B cell (primary cell): ENCODE data around the gene TAGLN2. TPM values are rescaled to one million over a fixed set of nuclear protein-coding genes. Genes with fewer than 3 reads are reported as not detected.

Source experiments
- ATAC-seq: fragments of 200-7000 bp; cut with Tn5 transposase; one replicate; pipeline ENCODE4 v1.10.0; 2021; ENCODE audit warnings: low read depth, mild to moderate bottlenecking, moderate number of reproducible peaks, moderate library complexity
- CTCF ChIA-PET: fragments of 350-600 bp; sonication (Branson Sonifier 250); formaldehyde crosslinking; loops from one replicate; lab custom pipeline; 2021; ENCODE audit warnings: antibody characterized with exemption, inconsistent platforms; lab: Charles Lee
- POLR2A ChIA-PET: fragments of 350-600 bp; sonication (Branson Sonifier 250); formaldehyde crosslinking; loops from one replicate; lab custom pipeline; 2021; ENCODE audit warnings: antibody characterized with exemption; lab: Charles Lee
- DNase-seq: peaks from one replicate; pipeline ENCODE4 v3.0.0; 2013
- H2AFZ ChIP-seq: 2 replicates; pipeline ENCODE4 v1.6.1; 2012; ENCODE audit warnings: mild to moderate bottlenecking, low read depth, low read length; ENCODE audit not compliant: insufficient read depth, poor library complexity, severe bottlenecking
- H3K27ac ChIP-seq, 2 donors: 1 replicate in 1 of 2; 2 replicates in 1 of 2; pipeline ENCODE4 v1.5.1; 2012 to 2013; ENCODE audit warnings: low read length in 2 of 2, mild to moderate bottlenecking in 2 of 2, moderate library complexity in 1 of 2
- H3K27me3 ChIP-seq, 4 experiments: fragments of 200-600 bp in 1 of 4; sonication (generic) in 1 of 4; replicated peaks in 1 of 4; 1 replicate in 2 of 4; 2 replicates in 2 of 4; pipeline versions ENCODE4 v1.6.1 to v1.7.0; 2013 to 2016; ENCODE audit warnings: low read length in 3 of 4, mild to moderate bottlenecking in 2 of 4, mixed read lengths in 1 of 4, moderate library complexity in 1 of 4; ENCODE audit not compliant: insufficient read depth in 4 of 4, control insufficient read depth in 3 of 4; ENCODE audit errors: control extremely low read depth in 1 of 4
- H3K36me3 ChIP-seq, 2 experiments: replicated peaks in 1 of 2; 1 replicate in 1 of 2; 2 replicates in 1 of 2; pipeline versions ENCODE4 v1.6.1 to v1.7.1; 2013; ENCODE audit warnings: low read length in 1 of 2; ENCODE audit not compliant: insufficient read depth in 2 of 2, control insufficient read depth in 1 of 2; ENCODE audit errors: control extremely low read depth in 1 of 2, extremely low read depth in 1 of 2
- H3K4me1 ChIP-seq, 2 donors: fragments of 200-600 bp in 1 of 2; sonication (generic) in 1 of 2; 1 replicate in 1 of 2; 2 replicates in 1 of 2; pipeline versions ENCODE4 v1.5.1 to v1.6.1; 2013 to 2017; ENCODE audit warnings: low read length in 2 of 2; ENCODE audit not compliant: control insufficient read depth in 2 of 2, insufficient read depth in 2 of 2
- H3K4me2 ChIP-seq: replicated peaks from 2 replicates; pipeline ENCODE3; 2012; ENCODE audit warnings: mild to moderate bottlenecking, low read depth, low read length; ENCODE audit not compliant: poor library complexity, severe bottlenecking
- H3K4me3 ChIP-seq, 5 experiments: fragments of 200-600 bp in 1 of 5; sonication (generic) in 1 of 5; 1 replicate in 3 of 5; 2 replicates in 2 of 5; pipeline versions ENCODE4 v1.5.1 to v1.7.0; 2011 to 2016; ENCODE audit warnings: low read length in 4 of 5, mild to moderate bottlenecking in 4 of 5, low read depth in 2 of 5, control low read depth in 1 of 5, moderate library complexity in 1 of 5; ENCODE audit not compliant: insufficient read depth in 1 of 5; ENCODE audit errors: control extremely low read depth in 1 of 5, extremely low read depth in 1 of 5
- H3K79me2 ChIP-seq: fragments of 200-600 bp; sonication (generic); one replicate; pipeline ENCODE4 v1.6.0; 2016; ENCODE audit warnings: low read length; ENCODE audit not compliant: control insufficient read depth, insufficient read depth
- H3K9ac ChIP-seq: fragments of 200-600 bp; sonication (generic); 2 replicates; pipeline ENCODE4 v1.6.1; 2017; ENCODE audit warnings: mild to moderate bottlenecking, low read length, moderate library complexity
- H3K9me3 ChIP-seq, 3 donors: one replicate each; pipeline versions ENCODE4 v1.6.1 to v1.7.1; 2013; ENCODE audit warnings: low read length in 2 of 3; ENCODE audit not compliant: control insufficient read depth in 2 of 3, insufficient read depth in 1 of 3; ENCODE audit errors: control extremely low read depth in 1 of 3
- H4K20me1 ChIP-seq: 2 replicates; pipeline ENCODE4 v1.6.0; 2012; ENCODE audit warnings: mild to moderate bottlenecking, low read length; ENCODE audit not compliant: insufficient read depth, control insufficient read depth, poor library complexity, severe bottlenecking
- H3K27ac Mint-ChIP-seq: one replicate; pipeline ENCODE4 v1.8.0; 2021; ENCODE audit warnings: mixed read lengths
- H3K27me3 Mint-ChIP-seq: one replicate; pipeline ENCODE4 v1.8.0; 2021; ENCODE audit warnings: mixed read lengths
- H3K4me1 Mint-ChIP-seq: one replicate; pipeline ENCODE4 v1.8.0; 2021; ENCODE audit warnings: mixed read lengths
- H3K4me3 Mint-ChIP-seq: one replicate; pipeline ENCODE4 v1.8.0; 2021; ENCODE audit warnings: mixed read lengths
- H3K9me3 Mint-ChIP-seq: one replicate; pipeline ENCODE4 v1.8.0; 2022; ENCODE audit warnings: mixed read lengths; ENCODE audit not compliant: insufficient read depth
- CTCF ChIP-seq: fragments of 200-600 bp; IDR thresholded peaks from one replicate; pipeline ENCODE4 v1.8.0; 2022; ENCODE audit warnings: antibody characterized with exemption, mild to moderate bottlenecking
- EZH2 ChIP-seq: IDR thresholded peaks from 2 replicates; pipeline ENCODE4 v1.6.1; 2012; ENCODE audit warnings: borderline replicate concordance, low read depth, mild to moderate bottlenecking, moderate library complexity, low read length; ENCODE audit not compliant: insufficient read depth, poor library complexity, severe bottlenecking
- WGBS: methylation state at CpG from one replicate; pipeline ENCODE4 v1.1.5; 2013; ENCODE audit warnings: missing lambda C conversion rate; ENCODE audit not compliant: insufficient coverage; 5-methylcytosine and 5-hydroxymethylcytosine counted together
- intact Hi-C: fragments of 100-400 bp; cut with micrococcal nuclease; formaldehyde crosslinking; loops from one replicate; pipeline ENCODE4 v1.10.0; 2022
- polyA plus RNA-seq: library from polyadenylated mRNA; depleted of rRNA; stranded (reverse); fragments of >200 nt; gene quantifications from 2 replicates; pipeline ENCODE4 v1.2.3, GENCODE V29; 2012
- total RNA-seq, 2 donors: library from RNA; stranded (reverse); fragments of 120-200 nt in 1 of 2; gene quantifications; 1 replicate in 1 of 2; 2 replicates in 1 of 2; pipeline versions ENCODE4 v1.2.3 to v1.2.4, GENCODE V29; 2013 to 2022

TAGLN2 gene
- total and polyA plus RNA-seq, 2 donors (not counting 1 experiment from before 2014, with no cell fraction given), result 342 to 721 TPM

DNA sequence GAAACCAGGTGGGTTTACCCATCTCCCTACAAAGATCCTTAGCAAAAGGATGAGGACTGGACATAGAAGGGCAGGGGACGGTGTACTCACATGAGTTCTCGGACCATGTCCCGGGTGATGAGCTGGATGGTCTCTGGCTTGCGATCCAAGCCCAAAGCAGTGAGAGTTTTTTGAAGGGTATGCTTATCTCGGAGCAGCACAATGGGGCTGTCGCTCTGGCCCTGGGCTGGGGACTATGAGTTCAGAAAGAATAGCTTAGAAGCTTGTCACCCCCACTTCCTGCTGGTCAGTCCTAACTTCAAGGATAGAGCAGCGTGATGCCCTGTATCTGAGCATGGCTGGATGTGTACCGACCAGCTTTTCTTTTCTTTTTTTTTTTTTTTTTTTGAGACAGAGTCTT is 34.9 kb downstream of the TAGLN2 start:
- H4K20me1 ChIP-seq, result no peaks in the 10 kb centered on the region
- 96% methylated on average over 5 of the region's 8 CpGs for WGBS
- Mint-ChIP-seq H3K4me3 (no peak overlapping the region), H3K4me1 (peaks cover 26% of the 10 kb centered on the region), H3K9me3 (no peaks in the 10 kb centered on the region), H3K27me3 (peaks cover 5% of the 10 kb centered on the region), H3K27ac (no peak overlapping the region)
- peak overlapping the region; percentile 5 for H3K9ac ChIP-seq
- peak overlapping the region; percentile 41 for H2AFZ ChIP-seq
- H3K4me2 ChIP-seq, result peak overlapping the region; percentile 45
- peaks cover 0 to 3% (median 0%) of the 10 kb centered on the region in 3 donors for H3K9me3 ChIP-seq
- POLR2A ChIA-PET, result interaction anchor here (0.5 to 1.9 kb wide), 4 partner anchors 32 to 758 kb away, joined by 3 to 6 read pairs (median 4); partner anchors contain the start of gene DUSP23
- H3K27ac ChIP-seq, result no peak overlapping the region
- peaks cover 18 to 19% of the 10 kb centered on the region in 2 donors for H3K4me1 ChIP-seq
- CTCF ChIA-PET, result interaction anchor here (0.7 to 8.9 kb wide), 26 partner anchors 10 to 729 kb away, joined by 3 to 211 read pairs (median 4); partner anchors contain the start of genes DUSP23, FCRL6 and TAGLN2
- H3K36me3 ChIP-seq, result no peaks in the 10 kb centered on the region
- ATAC-seq (no peak), DNase-seq (no peak)
- intact Hi-C loops, result loop anchor here (2.0 to 5.0 kb wide), 5 partner anchors 34 to 730 kb away; partner anchors contain the start of gene TAGLN2
- no peak overlapping the region for H3K4me3 ChIP-seq
- TF ChIP-seq CTCF (no peak), EZH2 (no peak)
- H3K27me3 ChIP-seq, result peaks cover 0 to 3% (median 0%) of the 10 kb centered on the region in 4 experiments
- no peaks in the 10 kb centered on the region for H3K79me2 ChIP-seq

GRCh38 chr1:159889821-159890252 is 35.5 kb downstream of the TAGLN2 start:
- ATAC-seq (peak; percentile 76), DNase-seq (peak; percentile 66)
- H3K27ac Mint-ChIP-seq, result peak overlapping the region; percentile 57
- H3K4me2 ChIP-seq, result peak overlapping the region; percentile 45
- peaks cover 0 to 3% (median 0%) of the 10 kb centered on the region in 3 donors for H3K9me3 ChIP-seq
- WGBS, result 64% methylated on average over 1 of the region's 2 CpGs
- H3K4me1 ChIP-seq, result peaks cover 18 to 19% of the 10 kb centered on the region in 2 donors
- ChIA-PET POLR2A (interaction anchor here (0.5 to 1.9 kb wide), 5 partner anchors 33 to 758 kb away, joined by 3 to 7 read pairs (median 6); partner anchors contain the start of genes DUSP23 and TAGLN2), CTCF (interaction anchor here (0.7 to 8.9 kb wide), 22 partner anchors 9 to 676 kb away, joined by 3 to 211 read pairs (median 6); partner anchors contain the start of genes DUSP23, FCRL6 and TAGLN2)
- TF ChIP-seq CTCF (no peak), EZH2 (no peak)
- H3K79me2 ChIP-seq, result no peaks in the 10 kb centered on the region
- H2AFZ ChIP-seq, result peak overlapping the region; percentile 41
- peak overlapping the region; percentile 5 for H3K9ac ChIP-seq
- peaks cover 26% of the 10 kb centered on the region for H3K4me1 Mint-ChIP-seq
- no peaks in the 10 kb centered on the region for H3K27me3 ChIP-seq
- H3K4me3 ChIP-seq, result peak overlapping the region in 1 of 5 experiments; percentile 15
- H3K36me3 ChIP-seq, result no peaks in the 10 kb centered on the region
- no peaks in the 10 kb centered on the region for H3K27me3 Mint-ChIP-seq
- H3K4me3 Mint-ChIP-seq, result peak overlapping the region; percentile 6
- H3K9me3 Mint-ChIP-seq, result no peaks in the 10 kb centered on the region
- intact Hi-C loops, result loop anchor here (2.0 to 5.0 kb wide), 5 partner anchors 35 to 729 kb away; partner anchors contain the start of gene TAGLN2
- H3K27ac ChIP-seq, result no peak overlapping the region
- no peaks in the 10 kb centered on the region for H4K20me1 ChIP-seq
